Inferior parietal cortex (tissue), 1 donor: Measurements from ENCODE around the gene RASD1.
"Not testable (repeated sequence)": the region's sequence is repeated elsewhere in the genome, so short reads cannot be mapped to it uniquely, and the experiment has no call there.

Experiments
- DNase-seq: peaks from one replicate; pipeline ENCODE4 v3.0.0-alpha.2; 2016; ENCODE audit errors: extremely low spot score

RASD1 gene

GRCh38 chr17:17469358-17469757 lies 26.8 kb downstream of the RASD1 start:
- no peak for DNase-seq

- no peak for DNase-seq
These were observed 27.8 kb downstream of the RASD1 start for GRCh38 chr17:17468217-17469010.

- no peak for DNase-seq
These were observed 28.5 kb downstream of the RASD1 start for GRCh38 chr17:17467720-17468119.

- DNase-seq = no peak
These were observed 29.2 kb downstream of the RASD1 start for GRCh38 chr17:17467016-17467415.

- no peak for DNase-seq
These were observed 29.7 kb downstream of the RASD1 start for GRCh38 chr17:17466511-17466910.

GRCh38 chr17:17465878-17466277 lies 30.3 kb downstream of the RASD1 start:
- not testable (repeated sequence) for DNase-seq

GRCh38 chr17:17463821-17464220 lies 32.4 kb downstream of the RASD1 start:
- no peak for DNase-seq

- no peak for DNase-seq
These were observed 34.0 kb downstream of the RASD1 start for GRCh38 chr17:17462048-17462824.

- DNase-seq = no peak
These were observed 36.2 kb downstream of the RASD1 start for GRCh38 chr17:17460038-17460437.

- DNase-seq = no peak
These were observed 38.5 kb downstream of the RASD1 start for GRCh38 chr17:17457680-17458079.

GRCh38 chr17:17456251-17456650 lies 39.9 kb downstream of the RASD1 start:
- DNase-seq = no peak

GRCh38 chr17:17455173-17455572 lies 41.0 kb downstream of the RASD1 start:
- no peak for DNase-seq

GRCh38 chr17:17454700-17455099 lies 41.5 kb downstream of the RASD1 start:
- not testable (repeated sequence) for DNase-seq

GRCh38 chr17:17454276-17454675 lies 41.9 kb downstream of the RASD1 start:
- DNase-seq = no peak

- DNase-seq = no peak
These were observed 43.1 kb downstream of the RASD1 start for GRCh38 chr17:17453088-17453487.

- no peak for DNase-seq
These were observed 47.5 kb downstream of the RASD1 start for GRCh38 chr17:17448723-17449122.

GRCh38 chr17:17448076-17448475 lies 48.1 kb downstream of the RASD1 start:
- no peak for DNase-seq

- no peak for DNase-seq
These were observed 48.9 kb downstream of the RASD1 start for GRCh38 chr17:17447264-17447663.

- no peak for DNase-seq
These were observed 49.5 kb downstream of the RASD1 start for GRCh38 chr17:17446666-17447155.

- no peak for DNase-seq
These were observed 50.1 kb downstream of the RASD1 start for GRCh38 chr17:17445925-17446665.

- no peak for DNase-seq
These were observed 50.8 kb downstream of the RASD1 start for GRCh38 chr17:17445296-17445924.
